ENCODE measurements around the gene GSTA3. TPM values are rescaled to one million over a fixed set of nuclear protein-coding genes. Genes with fewer than 3 reads are reported as not detected.
"Not testable (repeated sequence)": the region's sequence is repeated elsewhere in the genome, so short reads cannot be mapped to it uniquely, and the experiment has no call there.

The GSTA3 gene
- total and polyA plus RNA-seq, 2 of the 13 experiments (the other 11 are each of a cell fraction or from before 2014, with no cell fraction given): not detected

- peak; percentile 63; the same call in 1 of the 2 replicates for TF ChIP-seq TFAP4 (IDR thresholded peaks at IDR 0.05; ENCODE audit: borderline replicate concordance, low read depth)
- peak; percentile 18; the same call in 1 of the 2 replicates for TF ChIP-seq RARA (CRISPR knock-in tag; IDR thresholded peaks at IDR 0.05)
- TF ChIP-seq, protein P1, sequence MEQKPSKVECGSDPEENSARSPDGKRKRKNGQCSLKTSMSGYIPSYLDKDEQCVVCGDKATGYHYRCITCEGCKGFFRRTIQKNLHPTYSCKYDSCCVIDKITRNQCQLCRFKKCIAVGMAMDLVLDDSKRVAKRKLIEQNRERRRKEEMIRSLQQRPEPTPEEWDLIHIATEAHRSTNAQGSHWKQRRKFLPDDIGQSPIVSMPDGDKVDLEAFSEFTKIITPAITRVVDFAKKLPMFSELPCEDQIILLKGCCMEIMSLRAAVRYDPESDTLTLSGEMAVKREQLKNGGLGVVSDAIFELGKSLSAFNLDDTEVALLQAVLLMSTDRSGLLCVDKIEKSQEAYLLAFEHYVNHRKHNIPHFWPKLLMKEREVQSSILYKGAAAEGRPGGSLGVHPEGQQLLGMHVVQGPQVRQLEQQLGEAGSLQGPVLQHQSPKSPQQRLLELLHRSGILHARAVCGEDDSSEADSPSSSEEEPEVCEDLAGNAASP (CRISPR knock-in tag; IDR thresholded peaks at IDR 0.05; ENCODE audit: borderline replicate concordance): 0 out of 2 replicates have a peak, but pooled peaks have one; percentile 17
- TF ChIP-seq SOX13 (IDR thresholded peaks at IDR 0.05); EP300 (CRISPR knock-in tag; IDR thresholded peaks at IDR 0.05; ENCODE audit: borderline replicate concordance); FOXP1 (IDR thresholded peaks at IDR 0.05); HNF4G (CRISPR knock-in tag; IDR thresholded peaks at IDR 0.05; ENCODE audit: borderline replicate concordance, low read depth); LCORL (IDR thresholded peaks at IDR 0.05); SOX6 (IDR thresholded peaks at IDR 0.05); CREM (CRISPR knock-in tag; IDR thresholded peaks at IDR 0.05): not testable (repeated sequence)
- TF ChIP-seq SOX13 (CRISPR knock-in tag; conservative IDR thresholded peaks at IDR 0.05 in 1 of 2, IDR thresholded peaks at IDR 0.05 in 1 of 2): peak in 1 of 2 experiments; percentile 74; a peak in 2 of 4 replicates
- 0 out of 2 replicates have a peak, but pooled peaks have one; percentile 48 for TF ChIP-seq TCF7L2 (IDR thresholded peaks at IDR 0.05; ENCODE audit: low read depth, low read length)
- TF ChIP-seq SAP130 (CRISPR knock-in tag; IDR thresholded peaks at IDR 0.05; ENCODE audit: low read depth): peak; percentile 33; the same call in 1 of the 2 replicates
- TF ChIP-seq MEF2D (CRISPR knock-in tag; IDR thresholded peaks at IDR 0.05): peak; percentile 82
- peak; percentile 34; the same call in 1 of the 2 replicates for TF ChIP-seq NFYC (CRISPR knock-in tag; IDR thresholded peaks at IDR 0.05)
- TF ChIP-seq, protein P2, sequence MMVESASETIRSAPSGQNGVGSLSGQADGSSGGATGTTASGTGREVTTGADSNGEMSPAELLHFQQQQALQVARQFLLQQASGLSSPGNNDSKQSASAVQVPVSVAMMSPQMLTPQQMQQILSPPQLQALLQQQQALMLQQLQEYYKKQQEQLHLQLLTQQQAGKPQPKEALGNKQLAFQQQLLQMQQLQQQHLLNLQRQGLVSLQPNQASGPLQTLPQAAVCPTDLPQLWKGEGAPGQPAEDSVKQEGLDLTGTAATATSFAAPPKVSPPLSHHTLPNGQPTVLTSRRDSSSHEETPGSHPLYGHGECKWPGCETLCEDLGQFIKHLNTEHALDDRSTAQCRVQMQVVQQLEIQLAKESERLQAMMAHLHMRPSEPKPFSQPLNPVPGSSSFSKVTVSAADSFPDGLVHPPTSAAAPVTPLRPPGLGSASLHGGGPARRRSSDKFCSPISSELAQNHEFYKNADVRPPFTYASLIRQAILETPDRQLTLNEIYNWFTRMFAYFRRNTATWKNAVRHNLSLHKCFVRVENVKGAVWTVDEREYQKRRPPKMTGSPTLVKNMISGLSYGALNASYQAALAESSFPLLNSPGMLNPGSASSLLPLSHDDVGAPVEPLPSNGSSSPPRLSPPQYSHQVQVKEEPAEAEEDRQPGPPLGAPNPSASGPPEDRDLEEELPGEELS (CRISPR knock-in tag; IDR thresholded peaks at IDR 0.05): peak; percentile 71
- peak; percentile 61; the same call in 1 of the 2 replicates for TF ChIP-seq GATAD2A (CRISPR knock-in tag; IDR thresholded peaks at IDR 0.05)
- peak in 1 of 2 experiments; percentile 89; a peak in 1 of 4 replicates for TF ChIP-seq EP300 (IDR thresholded peaks at IDR 0.05; ENCODE audit: low read depth in 2 of 2, low read length in 2 of 2)
- TF ChIP-seq FOXP1 (CRISPR knock-in tag; IDR thresholded peaks at IDR 0.05): peak; percentile 67; the same call in 1 of the 2 replicates
- peak; percentile 50; the same call in 1 of the 2 replicates for TF ChIP-seq FOSL2 (CRISPR knock-in tag; IDR thresholded peaks at IDR 0.05)
- peak; percentile 67; the same call in 1 of the 2 replicates for TF ChIP-seq SOX5 (CRISPR knock-in tag; IDR thresholded peaks at IDR 0.05; ENCODE audit: borderline replicate concordance)
- TF ChIP-seq HNF4A (CRISPR knock-in tag; IDR thresholded peaks at IDR 0.05): peak; percentile 53
- peak; percentile 28; the same call in 1 of the 2 replicates for TF ChIP-seq HNF4G (IDR thresholded peaks at IDR 0.05; ENCODE audit: borderline replicate concordance, low read depth, low read length)
- 0 out of 2 replicates have a peak, but pooled peaks have one; percentile 38 for TF ChIP-seq LCORL (CRISPR knock-in tag; IDR thresholded peaks at IDR 0.05)
- TF ChIP-seq SOX6 (CRISPR knock-in tag; IDR thresholded peaks at IDR 0.05): peak; percentile 82
- peak; percentile 45; the same call in 1 of the 2 replicates for TF ChIP-seq CREM (IDR thresholded peaks at IDR 0.05)
- peak; percentile 66; the same call in 1 of the 2 replicates for TF ChIP-seq SRF (IDR thresholded peaks at IDR 0.05; ENCODE audit: low read depth, low read length)
- TF ChIP-seq ZFY (CRISPR knock-in tag; IDR thresholded peaks at IDR 0.05): peak; percentile 29; the same call in 1 of the 2 replicates
- TF ChIP-seq PITX1 (CRISPR knock-in tag; IDR thresholded peaks at IDR 0.05): peak; percentile 59; the same call in 1 of the 2 replicates
- peak; percentile 85 for TF ChIP-seq NFIC (IDR thresholded peaks at IDR 0.05; ENCODE audit: low read length)
These were observed 8.7 kb upstream of the GSTA3 start (continued) for GRCh38 chr6:52918027-52918686.

Measured in HepG2 (cell line).